Posterior cingulate gyrus (tissue), 11 donors: Measurements from ENCODE around the gene SP2.
A peak's percentile ranks its signal among the peaks of the same experiment; 100 is the strongest.

Experiments
- DNase-seq, 10 donors: peaks; one replicate each; pipeline versions ENCODE4 v3.0.0 to v3.0.0-alpha.2; 2020 to 2021; ENCODE audit warnings: mixed read lengths in 3 of 10
- intact Hi-C: fragments of 100-400 bp; cut with DNase I; formaldehyde crosslinking; loops from one replicate; pipeline ENCODE4 v1.15.1; 2023

Gene SP2

DNA sequence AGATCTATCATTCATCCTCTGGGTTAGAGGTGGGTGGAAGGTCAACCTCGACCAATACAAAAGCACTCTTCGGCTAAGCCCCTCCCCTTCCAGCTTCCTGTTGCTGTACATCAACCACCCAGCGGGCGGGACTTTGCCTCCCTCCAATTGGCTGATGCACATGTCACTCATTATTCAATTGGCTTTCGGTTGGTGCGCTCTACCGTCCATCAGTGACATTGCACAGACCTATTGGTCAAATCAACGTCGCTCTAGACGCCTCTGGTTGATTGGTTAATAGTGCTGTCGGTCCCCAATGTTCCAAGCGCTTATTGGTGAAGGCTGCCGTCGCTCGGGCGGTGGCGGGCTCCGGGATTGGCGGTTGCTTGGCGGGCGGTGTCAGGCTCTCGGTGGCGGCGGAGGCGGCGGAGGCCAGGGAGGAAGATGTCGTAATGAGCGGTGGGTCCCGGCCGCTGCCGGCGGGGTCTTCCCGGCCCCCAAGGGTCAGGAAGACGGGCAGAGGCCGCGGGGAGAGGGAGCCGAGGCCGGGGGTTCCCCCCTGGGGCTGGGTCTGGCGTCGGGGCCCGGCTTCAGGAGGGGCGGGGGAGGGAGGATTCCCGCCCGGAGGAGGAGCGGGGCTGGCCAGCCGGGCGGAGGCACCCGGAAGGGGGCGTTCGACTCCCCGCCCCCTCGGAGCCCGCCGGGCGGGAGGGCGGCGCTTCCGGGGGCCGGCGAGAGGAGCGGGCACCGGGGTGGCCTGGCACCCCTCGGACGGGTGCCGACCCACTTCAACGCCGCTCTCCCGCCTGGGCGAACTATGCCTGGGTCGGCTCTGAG is at the start of gene SP2:
Gene SP2, plus strand, starts transcription at position 381 of the 816 bp plus-strand sequence. Its CDS starts 51 bp downstream, at position 432.
- intact Hi-C loops = loop anchor here (5.0 kb wide), 1 partner anchor 46 kb away; the partner anchor contains the start of gene PNPO

DNA sequence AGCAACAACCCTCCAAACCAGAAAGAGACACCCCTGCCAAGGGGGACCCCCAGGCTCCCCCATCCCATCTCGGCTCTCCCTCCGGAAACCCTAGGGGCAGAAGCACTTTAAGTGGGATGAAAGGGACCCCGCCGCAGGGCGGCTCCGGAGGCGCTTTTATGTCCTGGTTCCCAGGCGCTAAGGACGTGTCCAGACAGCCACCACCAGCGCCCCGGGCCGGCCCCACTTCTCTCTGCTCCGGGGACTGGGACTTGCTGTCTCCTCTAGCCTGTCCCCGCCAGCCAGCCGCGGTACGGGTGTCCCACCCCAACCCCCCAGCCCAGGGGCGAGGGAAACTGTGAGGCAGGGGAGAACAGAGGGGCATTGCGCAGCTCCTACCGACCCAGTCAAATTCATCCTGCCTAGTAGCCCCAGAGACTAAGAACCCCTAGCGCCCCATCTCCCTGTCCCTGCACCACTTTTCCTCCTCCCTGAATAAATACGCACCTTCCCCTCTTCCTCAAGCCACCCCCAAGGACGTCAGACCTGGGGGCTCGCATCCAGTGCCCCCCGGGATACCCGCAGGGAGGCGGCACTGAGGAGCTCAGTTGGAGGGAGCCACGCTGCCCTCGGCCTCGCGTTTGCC is 49.2 kb upstream of the SP2 start:
- peak in 1 of 10 donors; percentile 86 for DNase-seq
- intact Hi-C loops = loop anchor here (10.0 kb wide), 1 partner anchor 128 kb away; the partner anchor contains the start of gene CDK5RAP3

More for the DNA sequence above, at the start of gene SP2:
- DNase-seq = peak; percentile 97 to 100 (median 98)

DNA sequence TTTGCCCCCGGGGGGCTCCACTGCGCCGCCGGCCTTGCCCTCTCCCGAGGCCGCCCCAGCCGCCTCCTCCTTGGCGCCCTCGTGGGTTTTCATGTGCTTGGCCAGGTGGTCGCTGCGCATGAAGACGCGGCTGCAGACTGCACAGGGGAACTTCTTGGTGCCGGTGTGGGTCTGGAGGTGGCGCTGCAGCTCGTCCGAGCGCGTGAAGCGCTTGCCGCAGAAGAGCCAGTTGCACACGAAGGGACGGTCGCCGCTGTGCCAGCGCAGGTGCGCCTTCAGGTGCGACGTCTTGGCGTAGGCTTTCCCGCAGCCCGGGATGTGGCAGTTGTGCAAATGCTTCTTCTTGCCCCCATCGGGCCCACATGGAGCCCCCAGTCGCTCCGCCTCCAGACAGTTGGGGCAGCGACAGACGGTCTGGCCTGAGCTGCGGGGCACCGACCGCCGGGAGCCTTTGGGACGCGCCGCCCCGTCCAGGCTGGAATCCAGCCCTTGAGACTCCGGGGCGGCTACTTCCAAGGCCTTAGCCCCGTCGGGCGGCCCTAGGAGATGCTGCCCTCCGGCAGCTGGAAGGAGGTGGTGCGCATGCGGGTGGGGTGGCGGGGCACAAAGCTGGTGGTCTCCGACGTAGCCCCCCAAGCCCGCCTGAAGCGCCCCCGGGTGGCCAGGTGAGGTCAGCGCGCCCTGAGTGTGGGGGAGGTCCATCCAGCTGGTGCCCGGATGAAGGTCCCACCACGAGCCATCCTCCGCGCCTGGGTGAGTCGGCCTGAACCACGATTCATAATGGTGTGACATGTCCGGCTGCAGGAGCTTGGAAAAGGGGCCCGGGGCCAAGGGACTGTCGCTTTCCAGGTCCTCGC is 48.5 kb upstream of the SP2 start:
- intact Hi-C loops = loop anchor here (10.0 kb wide), 1 partner anchor 127 kb away; the partner anchor contains the start of gene CDK5RAP3
- DNase-seq = peak in 1 of 10 donors; percentile 81

DNA sequence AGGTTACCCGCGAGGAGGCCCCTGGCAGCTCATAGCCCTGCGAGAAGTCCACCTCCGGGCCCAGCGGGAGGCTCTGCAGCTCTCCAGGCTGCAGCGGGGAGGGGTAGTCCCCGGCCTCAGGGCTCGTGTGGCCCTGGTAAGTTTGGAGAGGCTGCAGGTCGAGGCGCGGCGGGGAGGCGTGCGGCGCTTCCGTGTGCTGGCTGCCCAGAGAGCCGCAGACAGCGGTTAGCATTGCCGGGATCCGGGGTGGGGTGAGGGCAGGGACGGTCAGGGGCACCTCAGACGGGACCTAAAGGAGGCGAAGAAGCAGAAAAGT is 47.9 kb upstream of the SP2 start:
- intact Hi-C loops = loop anchor here (10.0 kb wide), 1 partner anchor 127 kb away; the partner anchor contains the start of gene CDK5RAP3
- DNase-seq = peak in 1 of 10 donors; percentile 64

DNA sequence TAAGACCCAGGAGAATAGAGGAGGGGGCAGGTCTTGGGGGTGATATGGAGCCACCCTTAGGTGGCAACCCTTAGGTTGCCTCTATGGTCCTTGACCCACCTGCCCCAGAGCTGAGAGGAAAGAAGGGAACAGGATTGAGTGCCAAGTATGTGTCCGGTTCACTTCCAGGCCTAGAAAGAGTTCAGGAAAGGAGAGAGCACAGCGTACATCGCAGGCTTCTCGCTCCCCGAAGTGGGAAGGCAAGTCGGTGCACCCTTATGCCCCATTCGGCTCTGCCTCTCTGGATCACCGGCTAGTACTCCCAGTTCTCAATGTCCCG is 45.7 kb upstream of the SP2 start:
- intact Hi-C loops = no loop called here
- DNase-seq = no peak

DNA sequence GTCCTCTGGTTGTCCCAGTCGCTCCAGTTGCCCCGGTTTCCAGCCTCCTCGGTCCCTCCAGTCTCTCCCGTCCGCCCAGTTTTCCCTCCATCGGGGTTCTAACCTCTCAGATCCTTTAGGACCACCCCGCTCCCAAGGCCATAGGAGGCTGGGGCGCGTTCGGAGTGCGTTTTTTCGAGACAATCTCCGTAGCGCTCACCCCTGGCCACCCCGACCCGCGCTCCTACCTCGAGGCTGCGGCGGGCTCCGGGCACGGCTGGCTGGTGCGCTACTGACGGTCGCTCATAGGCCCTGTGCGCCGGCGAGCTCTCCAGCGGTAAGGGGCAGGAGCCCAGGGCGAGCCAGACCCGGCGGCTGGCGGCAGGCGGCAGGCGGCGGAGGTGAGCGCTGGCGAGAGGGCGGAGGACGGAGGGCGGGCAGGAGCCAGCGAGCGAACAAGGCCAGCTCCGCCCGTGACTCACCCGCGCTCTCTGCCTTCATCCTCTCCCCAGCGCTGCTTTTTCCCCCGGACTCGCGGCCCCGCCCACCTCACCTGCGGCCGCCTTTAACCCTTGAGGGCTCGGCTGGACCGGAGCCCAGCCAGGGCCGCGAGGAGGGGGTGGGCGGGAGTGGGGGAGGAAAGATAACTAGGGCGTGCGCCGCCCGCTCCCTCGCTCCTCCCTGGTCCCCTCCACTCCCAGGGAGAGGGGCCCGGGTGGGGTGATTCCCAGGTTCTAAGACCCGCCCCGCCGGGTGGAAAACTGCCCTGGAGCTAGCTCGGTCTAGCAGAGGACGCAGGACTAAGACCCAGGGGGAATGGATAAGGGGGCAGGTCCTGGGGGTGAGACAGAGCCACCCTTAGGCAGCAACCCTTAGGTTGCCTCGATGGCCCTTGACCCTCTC is 45.1 kb upstream of the SP2 start, which contains the start of gene SP6:
Gene SP6, minus strand, starts transcription at position 472 of the 882 bp plus-strand sequence. CDS start 2,734 bp downstream, outside the sequence.
- peak in 2 of 10 donors; percentile 67 to 75 for DNase-seq
- intact Hi-C loops = no loop called here

DNA sequence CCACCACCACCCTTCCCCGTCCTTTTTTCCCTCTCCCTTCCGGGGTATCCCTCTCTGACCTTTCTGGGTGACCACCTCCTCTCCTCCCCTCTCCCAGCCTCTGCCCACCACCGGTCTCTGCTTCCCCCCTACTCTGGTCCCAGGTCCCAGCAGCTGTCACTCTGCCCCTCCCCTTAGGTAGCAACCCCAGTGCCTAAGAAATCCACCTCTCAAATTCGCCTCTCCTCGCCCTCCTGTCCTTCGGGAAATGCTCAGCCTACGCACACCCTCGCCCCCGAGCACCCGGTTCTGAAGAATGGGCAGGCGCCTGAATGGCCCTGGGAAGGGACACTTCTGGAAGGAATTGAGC is 44.3 kb upstream of the SP2 start:
- intact Hi-C loops = no loop called here
- peak in 1 of 10 donors; percentile 15 for DNase-seq

DNA sequence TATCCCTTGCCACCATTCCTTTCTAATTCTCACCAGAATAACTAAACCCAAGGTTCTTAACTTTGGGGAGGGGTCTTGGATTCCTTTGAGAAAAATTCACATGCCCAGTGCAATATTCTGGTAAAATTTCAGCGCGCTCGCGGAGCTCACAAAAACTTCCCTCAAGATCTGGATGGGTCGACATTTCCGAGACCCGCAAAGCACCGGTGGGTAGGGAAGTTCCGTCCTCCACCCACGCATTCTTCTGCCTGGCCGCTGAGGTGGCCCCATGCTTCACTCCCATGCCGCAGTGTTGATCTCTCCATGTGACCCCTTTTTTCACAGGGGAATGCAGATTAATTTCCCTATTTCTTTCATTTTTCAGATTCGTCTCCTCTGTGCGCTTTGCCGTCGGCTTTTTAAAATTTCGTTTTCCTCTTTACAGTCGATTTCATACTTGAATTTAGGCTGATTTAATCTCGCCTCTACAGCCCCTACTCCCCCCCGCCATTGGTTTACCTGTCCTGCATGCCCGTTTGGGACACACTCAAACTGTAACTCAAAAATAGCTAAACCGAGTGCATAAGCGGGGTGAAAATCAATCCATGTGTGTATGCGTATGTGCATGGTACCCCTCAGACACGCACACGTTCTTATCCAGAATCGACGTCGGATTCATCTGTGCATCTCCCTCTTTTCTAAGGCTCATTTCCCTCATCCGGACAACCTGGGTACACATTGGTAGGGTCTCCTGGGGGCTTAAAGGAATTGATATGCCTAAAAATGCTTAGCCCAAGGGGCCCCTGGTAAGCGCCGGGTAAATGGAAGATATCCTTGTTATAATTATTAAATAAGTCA is 43.7 kb upstream of the SP2 start:
- DNase-seq = peak in 2 of 10 donors; percentile 12 to 45

DNA sequence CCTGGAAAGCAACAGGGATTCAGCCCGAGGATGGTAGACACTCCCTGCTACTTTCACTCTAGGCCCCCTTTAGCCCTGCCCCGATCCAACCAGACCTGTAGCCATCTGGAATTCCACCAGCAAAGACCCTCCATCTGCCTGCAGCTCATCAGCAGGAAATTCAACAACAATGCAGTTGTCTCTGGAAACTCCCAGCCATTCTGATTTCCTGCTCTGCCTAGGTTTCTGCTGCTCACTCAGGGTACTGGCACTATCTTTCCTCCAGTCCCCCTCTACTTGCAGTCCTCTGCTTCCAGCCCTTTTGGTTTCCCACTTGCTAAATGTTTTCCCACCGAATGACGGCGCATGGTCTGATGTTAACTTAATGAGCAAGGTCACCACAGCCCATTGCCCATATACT is 42.4 kb upstream of the SP2 start:
- DNase-seq = no peak
- intact Hi-C loops = no loop called here

More for the DNA sequence above, 43.7 kb upstream of the SP2 start:
- intact Hi-C loops = no loop called here

DNA sequence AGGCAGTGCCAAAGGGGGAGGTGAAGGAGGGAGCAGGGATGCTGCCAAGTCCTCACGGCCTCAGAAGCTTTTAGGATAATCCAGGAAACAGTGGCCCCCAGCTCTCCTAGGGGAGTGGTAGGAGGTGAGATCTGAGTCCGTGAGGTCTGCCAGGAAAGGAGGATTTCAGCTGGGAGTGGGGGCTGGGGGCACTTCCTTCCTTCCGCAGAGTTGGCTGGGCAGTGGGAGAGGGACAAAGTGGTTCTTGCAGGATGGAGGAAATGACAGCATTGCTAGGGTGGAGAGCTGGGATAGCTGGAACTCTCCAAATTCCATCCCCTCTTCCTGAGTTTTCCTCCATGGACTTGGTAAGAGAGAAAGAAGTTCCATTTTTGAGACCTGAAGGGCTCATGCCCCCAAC is 40.3 kb upstream of the SP2 start:
- intact Hi-C loops = no loop called here

DNA sequence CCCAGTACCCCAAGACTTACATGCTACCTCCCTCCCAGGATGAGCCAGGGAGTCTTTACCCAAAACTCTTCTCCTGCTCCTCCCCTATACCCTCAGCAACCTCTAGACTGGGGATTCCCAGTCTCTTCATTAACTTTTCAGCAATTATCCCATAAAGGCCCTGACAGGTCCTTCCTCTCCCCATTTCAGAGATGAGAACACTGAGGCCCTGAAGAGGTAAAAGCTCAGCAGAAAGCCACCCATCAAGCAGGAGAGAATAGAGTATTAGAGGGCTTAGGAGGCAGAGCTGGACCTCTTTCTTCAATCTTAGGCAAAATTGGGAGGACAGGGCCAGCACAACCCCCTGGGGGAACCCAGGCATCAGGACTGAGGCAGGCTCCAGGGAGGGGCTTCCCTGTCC is 39.2 kb upstream of the SP2 start:
- DNase-seq = no peak
- intact Hi-C loops = no loop called here

More for the DNA sequence above, 40.3 kb upstream of the SP2 start:
- DNase-seq = no peak

DNA sequence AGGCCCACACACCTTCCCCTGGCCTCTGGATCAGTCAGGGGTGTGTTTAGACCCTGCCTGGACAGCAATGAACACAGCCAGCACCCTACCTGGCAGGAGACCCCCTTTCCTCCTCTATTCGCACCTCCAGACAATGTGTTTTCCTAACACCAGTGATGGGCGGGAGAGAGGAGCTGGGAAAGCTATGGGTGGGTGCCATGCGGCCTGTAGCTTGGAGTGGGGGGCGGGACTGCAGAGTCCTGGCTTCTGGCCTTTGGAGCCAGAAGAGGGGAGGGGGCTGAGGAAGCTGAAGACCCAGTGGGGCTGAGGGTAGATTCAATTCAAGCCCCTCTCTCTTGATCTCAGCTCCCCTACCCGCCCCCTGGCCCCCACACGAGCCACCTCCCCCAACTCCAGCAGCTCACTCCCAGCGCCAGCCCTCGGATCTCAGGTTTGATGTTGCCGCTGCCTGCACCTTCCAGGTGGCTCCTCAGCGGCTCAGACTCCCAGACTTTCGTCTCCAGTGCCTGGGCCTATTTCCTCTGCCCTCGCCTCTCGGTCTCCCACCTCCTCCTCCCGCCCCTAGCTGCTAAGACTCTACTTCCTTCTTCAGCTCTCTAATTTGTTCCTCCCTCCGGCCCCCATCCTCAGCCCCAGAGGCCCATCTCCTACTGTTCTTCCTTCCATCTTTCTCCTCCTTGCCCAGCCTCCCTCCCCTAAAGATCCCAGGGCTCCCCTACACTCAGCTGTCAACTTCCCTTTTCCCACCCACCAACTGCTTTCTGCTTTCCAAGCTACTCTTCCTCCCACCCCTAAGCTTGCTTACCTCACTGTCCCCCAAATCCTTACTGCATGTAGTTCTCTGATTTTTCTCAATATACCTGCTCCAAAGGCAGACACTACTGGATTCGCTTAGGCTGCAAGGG is 38.2 kb upstream of the SP2 start:
- no peak for DNase-seq
- intact Hi-C loops = no loop called here

DNA sequence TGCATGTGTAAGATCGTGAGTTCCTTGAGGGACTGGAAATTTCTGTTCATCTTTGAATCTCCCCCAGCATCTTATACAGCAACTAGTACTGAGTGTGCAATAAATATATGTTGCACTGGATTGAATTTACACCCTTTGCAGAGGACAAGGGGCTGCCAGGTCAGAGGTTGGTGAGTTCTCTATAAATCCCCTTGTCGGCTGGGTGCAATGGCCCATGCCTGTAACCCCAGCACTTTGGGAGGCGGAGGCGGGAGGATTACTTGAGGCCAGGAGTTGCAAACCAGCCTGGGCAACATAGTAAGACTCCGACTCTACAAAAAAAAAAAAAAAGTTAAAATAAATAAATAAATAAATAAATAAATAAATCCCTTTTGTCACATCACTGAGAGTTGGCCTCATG is 35.6 kb upstream of the SP2 start:
- DNase-seq = no peak
- intact Hi-C loops = no loop called here

DNA sequence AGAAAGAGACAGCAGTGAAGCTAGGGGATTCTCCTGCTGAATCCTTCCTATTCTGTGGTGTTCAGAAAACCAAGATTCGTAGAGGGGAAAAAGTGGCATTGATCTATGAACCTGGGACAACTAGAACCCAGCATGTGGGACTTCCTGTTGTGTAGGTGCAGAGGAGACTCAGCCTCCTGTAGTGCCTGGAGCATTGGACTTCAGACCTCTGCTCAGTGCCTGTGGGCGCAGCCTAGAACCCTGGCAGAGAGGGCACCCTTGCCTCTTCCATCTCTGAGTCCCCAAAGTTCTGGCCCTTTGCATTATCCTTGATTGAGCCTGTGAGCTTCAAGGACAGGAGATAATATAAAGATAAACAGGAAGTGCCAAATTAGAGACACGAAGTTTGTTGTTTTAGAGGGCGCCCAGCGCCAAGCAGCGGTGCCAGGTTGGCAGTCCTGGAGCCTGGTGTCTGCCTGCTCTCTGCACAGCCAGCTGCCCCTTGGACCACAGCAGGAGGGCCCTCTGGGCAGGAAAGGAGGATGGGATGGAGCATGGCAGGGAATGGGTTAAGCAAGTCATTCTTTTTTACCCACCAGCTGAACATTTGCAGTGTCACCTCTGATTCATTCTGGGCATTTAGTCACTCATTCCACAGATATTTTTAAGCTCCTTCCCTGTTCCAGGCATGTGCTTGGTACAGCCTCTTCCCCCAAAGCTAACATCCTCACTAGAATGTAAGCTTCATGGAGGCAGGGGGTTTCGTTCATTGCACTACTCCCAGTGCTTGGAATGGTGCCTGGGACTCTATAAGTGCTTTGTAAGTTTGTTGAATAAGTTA is 33.2 kb upstream of the SP2 start:
- intact Hi-C loops = no loop called here
- no peak for DNase-seq

DNA sequence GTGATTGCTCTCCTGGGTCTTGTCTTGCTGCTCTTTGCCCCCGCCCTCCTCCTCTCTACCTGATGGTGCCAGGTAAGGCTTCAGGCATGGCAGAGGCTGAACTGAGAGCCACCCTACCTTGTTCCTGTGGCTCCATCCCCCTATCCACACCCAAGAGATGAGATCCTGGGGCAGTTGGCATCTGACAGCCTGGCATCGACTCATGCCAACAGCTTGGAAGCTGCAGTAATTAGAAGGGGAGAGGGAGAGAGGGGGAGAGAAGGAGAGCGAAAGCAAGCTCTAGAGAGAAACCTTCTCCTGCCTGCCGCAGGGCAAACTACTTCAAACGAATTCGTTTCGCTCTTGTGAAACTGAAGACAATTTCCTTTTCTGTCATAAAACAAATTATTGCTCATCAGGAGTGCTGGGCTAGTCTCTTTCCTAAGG is 31.2 kb upstream of the SP2 start:
- DNase-seq = no peak
- intact Hi-C loops = no loop called here

DNA sequence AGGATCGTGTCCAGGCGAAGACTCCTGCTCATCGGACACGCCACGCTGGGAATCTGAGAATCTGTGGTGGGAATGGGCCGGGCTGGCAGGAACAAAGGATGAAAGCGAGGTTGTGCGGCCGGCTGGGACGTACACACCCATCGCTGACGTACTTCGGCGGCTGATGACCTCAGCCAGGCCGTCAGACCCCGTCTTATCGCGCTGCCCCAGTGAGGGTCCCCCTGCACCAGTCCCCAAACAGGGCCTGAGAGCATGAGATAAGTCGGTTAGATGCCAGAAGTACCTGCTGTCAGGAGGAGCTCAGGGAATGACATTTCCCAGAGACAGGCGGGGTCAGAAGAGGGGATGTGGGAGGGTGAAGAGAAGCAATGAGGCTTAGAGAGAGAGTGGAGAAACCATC is 29.1 kb upstream of the SP2 start:
- intact Hi-C loops = no loop called here
- DNase-seq = no peak
